Spleen (tissue), 7 donors: ENCODE measurements around the gene MOB3B.

ENCODE experiments used
- POLR2A ChIP-seq, 3 donors: fragments of 450-650 bp; IDR thresholded peaks; one replicate each; pipeline ENCODE4 v1.5.1; 2017; ENCODE audit warnings: antibody characterized with exemption in 3 of 3, mild to moderate bottlenecking in 1 of 3
- TF ChIP-seq, protein P1 (sequence below), 11 experiments: fragments of 200-600 bp in 7 of 11; fragments of 450-650 bp in 4 of 11; sonication (generic) in 4 of 11; IDR thresholded peaks in 8 of 11; conservative IDR thresholded peaks in 3 of 11; 1 replicate in 7 of 11; 2 replicates in 4 of 11; pipeline versions ENCODE4 v1.4.0 to v1.8.0; 2016 to 2021; ENCODE audit warnings: antibody characterized with exemption in 11 of 11, inconsistent platforms in 4 of 11, mild to moderate bottlenecking in 1 of 11
- donor health status: DM: no; HTN: no; CAD: no; lungs with moderate emphysema.
- donor health status: DM: no; HTN: no; CAD: no.
- donor health status: DM: no; HTN: no; CAD: no.

DNA sequence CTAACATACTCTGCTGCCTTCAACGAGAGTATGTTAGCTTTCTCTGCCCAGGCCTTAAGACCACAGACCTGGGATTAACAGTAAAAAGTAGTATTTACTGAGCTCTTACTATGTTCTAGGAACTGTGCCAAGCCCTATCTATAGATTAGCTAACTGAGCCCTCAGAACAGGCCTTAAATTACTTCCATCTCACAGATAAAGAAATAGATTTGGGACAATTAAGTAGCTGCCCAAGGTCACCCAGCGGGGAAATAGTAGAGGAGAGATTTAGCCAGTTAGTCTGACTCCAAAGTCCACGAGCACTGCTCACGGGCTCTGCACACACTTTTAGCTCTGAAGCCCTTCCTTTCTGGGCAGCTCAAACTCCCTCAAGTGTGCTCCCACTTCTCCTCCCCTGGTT is 168.1 kb downstream of the MOB3B start:
- TF ChIP-seq, protein P1, sequence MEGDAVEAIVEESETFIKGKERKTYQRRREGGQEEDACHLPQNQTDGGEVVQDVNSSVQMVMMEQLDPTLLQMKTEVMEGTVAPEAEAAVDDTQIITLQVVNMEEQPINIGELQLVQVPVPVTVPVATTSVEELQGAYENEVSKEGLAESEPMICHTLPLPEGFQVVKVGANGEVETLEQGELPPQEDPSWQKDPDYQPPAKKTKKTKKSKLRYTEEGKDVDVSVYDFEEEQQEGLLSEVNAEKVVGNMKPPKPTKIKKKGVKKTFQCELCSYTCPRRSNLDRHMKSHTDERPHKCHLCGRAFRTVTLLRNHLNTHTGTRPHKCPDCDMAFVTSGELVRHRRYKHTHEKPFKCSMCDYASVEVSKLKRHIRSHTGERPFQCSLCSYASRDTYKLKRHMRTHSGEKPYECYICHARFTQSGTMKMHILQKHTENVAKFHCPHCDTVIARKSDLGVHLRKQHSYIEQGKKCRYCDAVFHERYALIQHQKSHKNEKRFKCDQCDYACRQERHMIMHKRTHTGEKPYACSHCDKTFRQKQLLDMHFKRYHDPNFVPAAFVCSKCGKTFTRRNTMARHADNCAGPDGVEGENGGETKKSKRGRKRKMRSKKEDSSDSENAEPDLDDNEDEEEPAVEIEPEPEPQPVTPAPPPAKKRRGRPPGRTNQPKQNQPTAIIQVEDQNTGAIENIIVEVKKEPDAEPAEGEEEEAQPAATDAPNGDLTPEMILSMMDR (IDR thresholded peaks at IDR 0.05 in 8 of 11, conservative IDR thresholded peaks at IDR 0.05 in 3 of 11): no peak
- no peak for TF ChIP-seq POLR2A (IDR thresholded peaks at IDR 0.05)
